DND-41 (cell line): ENCODE measurements around the gene NAA50.
A peak's percentile ranks its signal among the peaks of the same experiment; 100 is the strongest.

Experiments
- ATAC-seq: fragments of 200-7000 bp; cut with Tn5 transposase; 3 replicates; pipeline ENCODE4 v1.9.1; 2021; ENCODE audit warnings: low read depth; ENCODE audit not compliant: insufficient read depth
- DNase-seq: peaks from one replicate; pipeline ENCODE4 v3.0.0-alpha.2; 2020
- H2AFZ ChIP-seq: 2 replicates; pipeline ENCODE4 v1.6.0; 2012; ENCODE audit warnings: low read depth, low read length
- H3K27ac ChIP-seq: 2 replicates; pipeline ENCODE4 v1.5.1; 2012; ENCODE audit warnings: low read length, inconsistent platforms
- H3K27me3 ChIP-seq: fragments of 200-600 bp; sonication (generic); 2 replicates; pipeline ENCODE4 v1.6.0; 2012; ENCODE audit warnings: low read length, mild to moderate bottlenecking, inconsistent platforms; ENCODE audit not compliant: insufficient read depth, poor library complexity
- H3K36me3 ChIP-seq: 2 replicates; pipeline ENCODE4 v1.5.1; 2012; ENCODE audit warnings: low read length, inconsistent platforms; ENCODE audit not compliant: insufficient read depth
- H3K4me1 ChIP-seq: 2 replicates; pipeline ENCODE4 v1.5.1; 2012; ENCODE audit warnings: mild to moderate bottlenecking, low read length; ENCODE audit not compliant: insufficient read depth
- H3K4me2 ChIP-seq: 2 replicates; pipeline ENCODE4 v1.6.0; 2012; ENCODE audit warnings: mild to moderate bottlenecking, moderate library complexity, low read length, inconsistent platforms; ENCODE audit not compliant: insufficient read depth
- H3K4me3 ChIP-seq, 2 experiments: fragments of 200-600 bp in 1 of 2; shearing (Covaris generic) in 1 of 2; 2 replicates each; pipeline ENCODE4 v1.5.1; 2012 to 2016; ENCODE audit warnings: inconsistent platforms in 2 of 2, low read length in 2 of 2, mild to moderate bottlenecking in 2 of 2, low read depth in 1 of 2, moderate library complexity in 1 of 2
- H3K79me2 ChIP-seq: 2 replicates; pipeline ENCODE4 v1.6.0; 2012; ENCODE audit warnings: low read length, inconsistent platforms; ENCODE audit not compliant: insufficient read depth
- H3K9ac ChIP-seq: 2 replicates; pipeline ENCODE4 v1.6.0; 2012; ENCODE audit warnings: low read depth, mild to moderate bottlenecking, inconsistent platforms, low read length, moderate library complexity
- H3K9me3 ChIP-seq: 2 replicates; pipeline ENCODE4 v1.5.1; 2012; ENCODE audit warnings: low read length, moderate library complexity, mild to moderate bottlenecking, inconsistent platforms; ENCODE audit not compliant: insufficient read depth, severe bottlenecking
- H4K20me1 ChIP-seq: 2 replicates; pipeline ENCODE4 v1.6.0; 2012; ENCODE audit warnings: low read length; ENCODE audit not compliant: insufficient read depth
- EZH2 ChIP-seq: IDR thresholded peaks from 3 replicates; pipeline ENCODE4 v1.6.1; 2012; ENCODE audit warnings: borderline replicate concordance, low read depth, mild to moderate bottlenecking, moderate library complexity, low read length, inconsistent platforms; ENCODE audit not compliant: severe bottlenecking
- TF ChIP-seq, protein P1 (sequence below): IDR thresholded peaks from 2 replicates; pipeline ENCODE4 v1.5.1; 2012; ENCODE audit warnings: borderline replicate concordance, low read length, moderate library complexity, mild to moderate bottlenecking; ENCODE audit not compliant: poor library complexity, severe bottlenecking; ENCODE audit errors: extremely low read depth

The NAA50 gene

DNA sequence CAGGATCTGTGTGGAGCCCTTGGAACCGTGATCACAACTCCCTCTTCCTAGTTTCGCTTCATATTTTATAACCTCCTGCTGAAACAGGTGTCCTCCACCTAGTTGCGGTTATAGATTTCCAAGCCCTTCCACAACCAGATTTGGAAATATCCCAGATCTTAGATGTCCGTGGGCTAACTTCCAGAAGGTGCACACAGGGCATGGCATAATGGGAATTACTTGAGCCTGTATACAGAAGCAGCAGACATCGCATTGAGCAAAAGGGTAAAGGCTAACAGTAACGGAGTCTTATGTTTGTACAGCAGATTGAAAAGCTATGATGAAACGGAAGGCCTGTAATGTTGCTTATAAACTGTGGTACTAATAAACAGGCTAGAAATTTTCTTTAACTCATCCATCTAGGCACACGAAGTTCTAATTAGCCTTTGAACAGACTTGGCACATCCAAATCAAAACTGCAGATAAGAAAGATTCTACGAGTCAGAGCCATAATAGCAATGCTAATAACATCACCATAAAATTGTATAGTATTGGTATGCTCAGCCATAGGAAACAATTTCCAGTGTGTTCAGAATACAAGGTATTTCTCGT is 48.5 kb downstream of the NAA50 start:
- Histone ChIP-seq H4K20me1 (no peaks in the 10 kb centered on the region), H2AFZ (peak overlapping the region; percentile 91), H3K4me3 (peak overlapping the region; percentile 38 to 76), H3K4me2 (peak overlapping the region; percentile 66), H3K9me3 (no peaks in the 10 kb centered on the region), H3K9ac (peak overlapping the region; percentile 65), H3K36me3 (no peaks in the 10 kb centered on the region), H3K27me3 (no peaks in the 10 kb centered on the region), H3K79me2 (peaks cover 35% of the 10 kb centered on the region), H3K27ac (peak overlapping the region; percentile 79), H3K4me1 (peaks cover 29% of the 10 kb centered on the region)
- ATAC-seq (no peak), DNase-seq (no peak)
- TF ChIP-seq EZH2: no peak
- TF ChIP-seq, protein P1, sequence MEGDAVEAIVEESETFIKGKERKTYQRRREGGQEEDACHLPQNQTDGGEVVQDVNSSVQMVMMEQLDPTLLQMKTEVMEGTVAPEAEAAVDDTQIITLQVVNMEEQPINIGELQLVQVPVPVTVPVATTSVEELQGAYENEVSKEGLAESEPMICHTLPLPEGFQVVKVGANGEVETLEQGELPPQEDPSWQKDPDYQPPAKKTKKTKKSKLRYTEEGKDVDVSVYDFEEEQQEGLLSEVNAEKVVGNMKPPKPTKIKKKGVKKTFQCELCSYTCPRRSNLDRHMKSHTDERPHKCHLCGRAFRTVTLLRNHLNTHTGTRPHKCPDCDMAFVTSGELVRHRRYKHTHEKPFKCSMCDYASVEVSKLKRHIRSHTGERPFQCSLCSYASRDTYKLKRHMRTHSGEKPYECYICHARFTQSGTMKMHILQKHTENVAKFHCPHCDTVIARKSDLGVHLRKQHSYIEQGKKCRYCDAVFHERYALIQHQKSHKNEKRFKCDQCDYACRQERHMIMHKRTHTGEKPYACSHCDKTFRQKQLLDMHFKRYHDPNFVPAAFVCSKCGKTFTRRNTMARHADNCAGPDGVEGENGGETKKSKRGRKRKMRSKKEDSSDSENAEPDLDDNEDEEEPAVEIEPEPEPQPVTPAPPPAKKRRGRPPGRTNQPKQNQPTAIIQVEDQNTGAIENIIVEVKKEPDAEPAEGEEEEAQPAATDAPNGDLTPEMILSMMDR: no peak

- Histone ChIP-seq H3K4me3 (peak overlapping the region; percentile 38 to 76), H3K9me3 (no peaks in the 10 kb centered on the region), H4K20me1 (no peaks in the 10 kb centered on the region), H3K27ac (peak overlapping the region; percentile 79), H3K9ac (peak overlapping the region; percentile 88), H3K4me2 (peak overlapping the region; percentile 66), H3K27me3 (no peaks in the 10 kb centered on the region), H3K79me2 (peaks cover 38% of the 10 kb centered on the region), H3K36me3 (no peaks in the 10 kb centered on the region), H3K4me1 (peaks cover 29% of the 10 kb centered on the region), H2AFZ (peak overlapping the region; percentile 91)
- TF ChIP-seq EZH2: no peak
- TF ChIP-seq, protein P1: peak; percentile 22
- DNase-seq (peak; percentile 100), ATAC-seq (peak; percentile 89)
These were observed 49.2 kb downstream of the NAA50 start for GRCh38 chr3:113696658-113697499.

DNA sequence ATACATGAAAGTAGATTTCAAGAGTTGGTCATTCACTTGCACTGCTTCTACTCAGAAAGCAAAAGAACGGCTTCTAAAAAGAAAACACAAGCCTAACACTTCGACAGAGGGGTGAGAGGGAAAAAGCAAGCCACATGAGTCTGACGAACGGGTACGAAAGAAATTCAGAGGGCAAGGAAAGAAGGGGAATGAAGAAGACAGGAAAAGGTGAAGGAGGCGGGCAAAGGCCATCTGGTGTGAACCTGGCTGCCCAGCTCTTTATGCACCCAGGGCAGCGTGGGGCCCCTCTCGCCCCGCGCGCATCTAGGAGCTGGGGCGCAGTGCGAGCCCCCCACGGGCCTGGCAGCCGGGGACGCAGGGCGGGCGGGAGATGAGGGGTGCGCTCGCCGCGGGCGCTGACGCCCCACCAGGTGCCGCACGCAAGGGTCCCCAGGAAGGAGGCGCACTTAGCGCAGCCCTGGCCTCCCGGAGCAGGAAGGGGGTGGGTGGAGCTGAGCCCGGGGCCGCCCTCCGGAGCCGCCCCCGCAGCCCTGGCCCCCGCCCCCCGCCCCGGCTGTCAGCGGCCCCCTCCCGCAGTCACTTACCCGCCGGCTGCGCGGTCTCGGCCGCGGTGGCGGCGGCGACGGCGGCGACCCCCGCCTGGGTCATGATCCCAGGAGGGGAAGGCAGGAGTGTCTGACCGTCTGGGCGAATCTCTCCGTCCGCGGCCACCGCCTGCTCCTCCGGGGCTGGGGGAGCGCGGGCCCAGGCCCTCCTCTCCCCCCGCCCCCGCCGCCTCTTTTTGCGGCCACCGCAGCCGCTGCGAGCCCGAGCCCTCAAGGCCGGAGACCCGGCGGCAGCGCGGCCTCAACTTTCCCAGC is 50.0 kb downstream of the NAA50 start, which contains the start of gene USF3:
Gene USF3 (minus strand): TSS at position 857 of the 860 bp plus-strand sequence. CDS start 21,764 bp downstream, outside the sequence.
- DNase-seq (peak; percentile 88), ATAC-seq (peak; percentile 77)
- peak within 1 kb of the TSS; percentile 48 to 76 for H3K4me3 ChIP-seq
- peak within 1 kb of the TSS; percentile 88 for H3K9ac ChIP-seq
- peak within 1 kb of the TSS; percentile 91 for H2AFZ ChIP-seq
- H3K79me2 ChIP-seq: peaks cover 42% of the 10 kb centered on the region
- no peaks in the 10 kb centered on the region for H3K27me3 ChIP-seq
- no peaks in the 10 kb centered on the region for H3K9me3 ChIP-seq
- peak within 1 kb of the TSS; percentile 83 for H3K4me2 ChIP-seq
- no peaks in the 10 kb centered on the region for H4K20me1 ChIP-seq
- no peaks in the 10 kb centered on the region for H3K36me3 ChIP-seq
- no peak for TF ChIP-seq EZH2
- TF ChIP-seq, protein P1: peak; percentile 18
- H3K27ac ChIP-seq: peak within 1 kb of the TSS; percentile 92
- peaks cover 29% of the 10 kb centered on the region for H3K4me1 ChIP-seq
